ENCODE measurements around the gene TENM4. TPM values are rescaled to one million over a fixed set of nuclear protein-coding genes. Genes with fewer than 3 reads are reported as not detected.

Gene TENM4
- total RNA-seq, 4 donors from 2014 or later: 1.1 to 2.7 (median 2.0) TPM

GRCh38 chr11:79340535-79340934 is 100.3 kb downstream of the TENM4 start:
- Histone ChIP-seq H3K36me3 (no peaks in the 10 kb centered on the region), H3K27ac (no peak overlapping the region), H3K4me1 (no peaks in the 10 kb centered on the region), H3K27me3 (no peaks in the 10 kb centered on the region), H3K4me3 (no peak overlapping the region), H3K9me3 (no peaks in the 10 kb centered on the region)
- DNase-seq: no peak
- TF ChIP-seq CTCF (IDR thresholded peaks at IDR 0.05) (no peak), POLR2A (IDR thresholded peaks at IDR 0.05) (no peak)

GRCh38 chr11:79336797-79337517 is 103.9 kb downstream of the TENM4 start:
- no peak for TF ChIP-seq POLR2A (IDR thresholded peaks at IDR 0.05)
- no peak for TF ChIP-seq CTCF (IDR thresholded peaks at IDR 0.05)
- no peak overlapping the region for H3K4me3 ChIP-seq
- H3K4me1 ChIP-seq: no peaks in the 10 kb centered on the region
- no peaks in the 10 kb centered on the region for H3K36me3 ChIP-seq
- H3K27me3 ChIP-seq: no peaks in the 10 kb centered on the region
- H3K9me3 ChIP-seq: no peaks in the 10 kb centered on the region
- H3K27ac ChIP-seq: no peak overlapping the region
- no peak for DNase-seq

- no peak overlapping the region for H3K4me3 ChIP-seq
- H3K9me3 ChIP-seq: no peaks in the 10 kb centered on the region
- H3K36me3 ChIP-seq: no peaks in the 10 kb centered on the region
- no peaks in the 10 kb centered on the region for H3K4me1 ChIP-seq
- H3K27ac ChIP-seq: no peak overlapping the region
- H3K27me3 ChIP-seq: no peaks in the 10 kb centered on the region
- no peak for DNase-seq
- TF ChIP-seq CTCF (IDR thresholded peaks at IDR 0.05) (no peak), POLR2A (IDR thresholded peaks at IDR 0.05) (no peak)
These were observed 105.1 kb downstream of the TENM4 start for GRCh38 chr11:79335681-79336080.

- Histone ChIP-seq H3K9me3 (no peaks in the 10 kb centered on the region), H3K4me1 (no peaks in the 10 kb centered on the region), H3K27me3 (no peaks in the 10 kb centered on the region), H3K36me3 (no peaks in the 10 kb centered on the region), H3K4me3 (no peak overlapping the region), H3K27ac (no peak overlapping the region)
- TF ChIP-seq POLR2A (IDR thresholded peaks at IDR 0.05): no peak
- no peak for DNase-seq
These were observed 107.5 kb downstream of the TENM4 start for GRCh38 chr11:79333355-79333754.

- no peak for TF ChIP-seq POLR2A (IDR thresholded peaks at IDR 0.05)
- TF ChIP-seq CTCF (IDR thresholded peaks at IDR 0.05): no peak
- no peaks in the 10 kb centered on the region for H3K4me1 ChIP-seq
- no peak overlapping the region for H3K4me3 ChIP-seq
- H3K36me3 ChIP-seq: no peaks in the 10 kb centered on the region
- H3K27me3 ChIP-seq: no peaks in the 10 kb centered on the region
- H3K27ac ChIP-seq: no peak overlapping the region
- H3K9me3 ChIP-seq: no peaks in the 10 kb centered on the region
- no peak for DNase-seq
These were observed 108.8 kb downstream of the TENM4 start for GRCh38 chr11:79332017-79332416.

- no peak overlapping the region for H3K4me3 ChIP-seq
- H3K4me1 ChIP-seq: no peaks in the 10 kb centered on the region
- TF ChIP-seq CTCF (IDR thresholded peaks at IDR 0.05): no peak
- no peak for TF ChIP-seq POLR2A (IDR thresholded peaks at IDR 0.05)
- H3K9me3 ChIP-seq: no peaks in the 10 kb centered on the region
- no peak for DNase-seq
- no peaks in the 10 kb centered on the region for H3K27me3 ChIP-seq
- H3K36me3 ChIP-seq: no peaks in the 10 kb centered on the region
- no peak overlapping the region for H3K27ac ChIP-seq
These were observed 109.5 kb downstream of the TENM4 start for GRCh38 chr11:79331203-79331901.

Data from Peyer's patch (tissue), 4 donors.